Lung (tissue), 12 donors: ENCODE data around the gene NRM. TPM values are rescaled to one million over a fixed set of nuclear protein-coding genes. Genes with fewer than 3 reads are reported as not detected.

Experiments used
- ATAC-seq: fragments of 200-7000 bp; cut with Tn5 transposase; one replicate; pipeline ENCODE4 v1.9.1; 2020; ENCODE audit warnings: moderate number of reproducible peaks; ENCODE audit not compliant: insufficient read depth, low FRiP score
- DNase-seq, 3 donors: peaks; one replicate each; pipeline ENCODE4 v3.0.0-alpha.2; 2013 to 2017
- H3K27ac ChIP-seq, 2 donors: one replicate each; pipeline ENCODE4 v1.5.1; 2013; ENCODE audit warnings: mild to moderate bottlenecking in 2 of 2, moderate library complexity in 2 of 2, control low read depth in 1 of 2, inconsistent platforms in 1 of 2, low read depth in 1 of 2, low read length in 1 of 2
- H3K27me3 ChIP-seq, 3 donors: one replicate each; pipeline ENCODE4 v1.5.1; 2013; ENCODE audit warnings: low read length in 2 of 3; ENCODE audit not compliant: control insufficient read depth in 3 of 3, insufficient read depth in 3 of 3
- H3K36me3 ChIP-seq, 4 donors: one replicate each; pipeline ENCODE4 v1.5.1; 2013; ENCODE audit warnings: low read length in 4 of 4, mild to moderate bottlenecking in 1 of 4, moderate library complexity in 1 of 4; ENCODE audit not compliant: control insufficient read depth in 4 of 4, insufficient read depth in 4 of 4
- H3K4me1 ChIP-seq, 5 donors: one replicate each; pipeline ENCODE4 v1.5.1; 2013; ENCODE audit warnings: low read length in 5 of 5, mild to moderate bottlenecking in 2 of 5, moderate library complexity in 1 of 5; ENCODE audit not compliant: control insufficient read depth in 5 of 5, insufficient read depth in 5 of 5
- H3K4me3 ChIP-seq: one replicate; pipeline ENCODE4 v1.5.1; 2013; ENCODE audit warnings: mild to moderate bottlenecking, control low read depth, moderate library complexity
- H3K9ac ChIP-seq, 2 donors: one replicate each; pipeline ENCODE4 v1.5.1; 2013; ENCODE audit warnings: low read length in 2 of 2, control low read depth in 1 of 2; ENCODE audit not compliant: insufficient read depth in 1 of 2
- H3K9me3 ChIP-seq, 4 donors: one replicate each; pipeline ENCODE4 v1.5.1; 2013; ENCODE audit warnings: low read length in 3 of 4, mild to moderate bottlenecking in 1 of 4, moderate library complexity in 1 of 4; ENCODE audit not compliant: control insufficient read depth in 4 of 4, insufficient read depth in 3 of 4
- WGBS, 2 donors: extraction: QIAGEN DNeasy Blood & Tissue Kit; methylation state at CpG; one replicate each; pipeline ENCODE4 v1.1.7; 2013; 5-methylcytosine and 5-hydroxymethylcytosine counted together
- polyA plus RNA-seq, 2 donors: library from polyadenylated mRNA; stranded (reverse); fragments of 200-250 nt; gene quantifications; one replicate each; pipeline ENCODE4 v1.2.1, GENCODE V29; 2013
- total RNA-seq, 2 donors: library from RNA; depleted of rRNA in 1 of 2; stranded (reverse); fragments of >200 nt in 1 of 2; gene quantifications; one replicate each; pipeline ENCODE4 v1.2.1, GENCODE V29; 2014 to 2021
- TF ChIP-seq, protein P1 (sequence below): IDR thresholded peaks from 2 replicates; pipeline ENCODE4 v1.5.1; 2012; ENCODE audit warnings: mild to moderate bottlenecking; ENCODE audit errors: control extremely low read depth, extremely low read depth
- donor health status: control.
- donor health status: control.
- donor health status: Bipolar disorder and iron deficiency.
- donor health status: healthy.
- donor health status: DM: yes; HTN: yes; CAD: no.

The NRM gene
- total and polyA plus RNA-seq, 4 donors = 5.1 to 18.7 (median 15.9) TPM

DNA sequence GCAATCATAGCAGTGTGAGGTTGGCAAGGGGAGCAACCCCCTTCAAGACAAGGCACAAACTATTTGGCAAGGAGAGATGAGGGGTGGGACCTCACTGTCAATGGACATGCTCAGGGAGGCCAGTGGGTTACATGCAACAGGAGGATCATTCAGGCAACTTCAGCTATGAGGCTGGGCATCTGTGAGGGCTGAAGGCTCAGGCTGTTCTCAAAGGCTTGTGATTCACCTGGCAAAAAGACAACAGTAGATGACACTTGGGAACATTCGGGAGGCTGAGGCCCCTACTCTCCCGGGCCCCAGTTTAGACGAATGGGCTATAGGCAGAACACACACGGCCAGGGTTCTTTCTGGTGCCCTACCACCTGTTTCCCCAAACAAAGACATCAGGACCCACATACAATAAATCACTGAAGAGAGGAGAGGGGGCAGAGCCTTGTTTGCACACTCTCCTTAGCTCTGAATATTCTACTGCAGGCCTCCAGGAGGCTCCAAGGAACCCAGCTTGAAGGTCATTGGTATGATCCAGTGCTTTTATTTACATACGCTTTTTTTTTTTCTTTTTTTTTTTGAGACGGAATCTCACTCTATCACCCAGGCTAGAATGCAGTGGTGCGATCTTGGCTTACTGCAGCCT lies 37.3 kb upstream of the NRM start:
- H3K27ac ChIP-seq = peak overlapping the region in 1 of 2 donors; percentile 57
- DNase-seq (no peak), ATAC-seq (no peak)
- no peak overlapping the region for H3K4me3 ChIP-seq
- no peak overlapping the region for H3K9ac ChIP-seq
- H3K27me3 ChIP-seq = no peaks in the 10 kb centered on the region
- no peaks in the 10 kb centered on the region for H3K9me3 ChIP-seq
- WGBS, 2 donors = 63 to 66% methylated on average over 7 of the region's 7 CpGs
- TF ChIP-seq, protein P1, sequence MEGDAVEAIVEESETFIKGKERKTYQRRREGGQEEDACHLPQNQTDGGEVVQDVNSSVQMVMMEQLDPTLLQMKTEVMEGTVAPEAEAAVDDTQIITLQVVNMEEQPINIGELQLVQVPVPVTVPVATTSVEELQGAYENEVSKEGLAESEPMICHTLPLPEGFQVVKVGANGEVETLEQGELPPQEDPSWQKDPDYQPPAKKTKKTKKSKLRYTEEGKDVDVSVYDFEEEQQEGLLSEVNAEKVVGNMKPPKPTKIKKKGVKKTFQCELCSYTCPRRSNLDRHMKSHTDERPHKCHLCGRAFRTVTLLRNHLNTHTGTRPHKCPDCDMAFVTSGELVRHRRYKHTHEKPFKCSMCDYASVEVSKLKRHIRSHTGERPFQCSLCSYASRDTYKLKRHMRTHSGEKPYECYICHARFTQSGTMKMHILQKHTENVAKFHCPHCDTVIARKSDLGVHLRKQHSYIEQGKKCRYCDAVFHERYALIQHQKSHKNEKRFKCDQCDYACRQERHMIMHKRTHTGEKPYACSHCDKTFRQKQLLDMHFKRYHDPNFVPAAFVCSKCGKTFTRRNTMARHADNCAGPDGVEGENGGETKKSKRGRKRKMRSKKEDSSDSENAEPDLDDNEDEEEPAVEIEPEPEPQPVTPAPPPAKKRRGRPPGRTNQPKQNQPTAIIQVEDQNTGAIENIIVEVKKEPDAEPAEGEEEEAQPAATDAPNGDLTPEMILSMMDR = no peak
- peaks cover 0 to 12% (median 2%) of the 10 kb centered on the region in 5 donors for H3K4me1 ChIP-seq
- peaks cover 8 to 69% (median 50%) of the 10 kb centered on the region in 4 donors for H3K36me3 ChIP-seq

DNA sequence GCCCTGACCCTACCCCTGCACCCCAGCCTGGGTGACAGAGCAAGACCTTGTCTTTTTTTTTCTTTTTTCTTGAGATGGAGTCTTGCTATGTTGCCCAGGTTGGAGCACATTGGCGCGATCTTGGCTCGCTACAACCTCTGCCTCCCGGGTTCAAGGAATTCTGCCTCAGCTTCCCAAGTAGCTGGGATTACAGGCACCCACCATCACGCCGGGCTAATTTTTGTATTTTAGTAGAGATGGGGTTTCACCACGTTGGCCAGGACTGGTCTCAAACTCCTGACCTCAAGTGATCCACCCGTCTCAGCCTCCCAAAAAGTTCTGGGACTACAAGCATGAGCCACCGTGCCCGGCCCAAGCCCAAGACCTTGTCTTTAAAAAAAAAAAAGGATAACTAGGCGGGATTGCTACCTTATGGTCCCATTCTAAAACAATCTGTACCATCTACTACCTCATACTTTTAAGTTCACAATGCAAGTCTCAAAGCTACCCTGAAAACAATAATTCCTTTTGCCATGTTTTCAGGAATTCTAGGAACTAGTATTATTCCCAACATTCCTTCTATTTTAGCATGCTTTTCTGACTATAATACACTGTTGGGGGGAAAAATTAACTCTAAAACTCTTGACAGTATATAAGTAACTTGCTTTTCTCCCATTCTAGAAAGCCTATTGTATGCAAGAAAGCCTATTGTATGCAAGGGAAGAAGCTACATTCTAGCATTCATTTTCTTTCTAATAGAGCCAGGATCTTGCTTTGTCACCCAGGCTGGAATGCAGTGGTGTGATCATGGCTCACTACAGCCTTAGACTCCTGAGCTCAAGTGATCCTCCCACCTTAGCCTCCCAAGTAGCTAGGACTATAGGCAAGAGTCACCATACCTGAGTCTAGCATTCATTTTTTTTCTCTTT lies 36.0 kb upstream of the NRM start:
- H3K4me1 ChIP-seq = peaks cover 0 to 24% (median 6%) of the 10 kb centered on the region in 5 donors
- H3K4me3 ChIP-seq = no peak overlapping the region
- no peaks in the 10 kb centered on the region for H3K9me3 ChIP-seq
- no peaks in the 10 kb centered on the region for H3K27me3 ChIP-seq
- WGBS, 2 donors = 92% methylated on average over 11 of the region's 11 CpGs
- TF ChIP-seq, protein P1 = no peak
- ATAC-seq = no peak
- H3K36me3 ChIP-seq = peaks cover 6 to 67% (median 51%) of the 10 kb centered on the region in 4 donors
- no peak overlapping the region for H3K9ac ChIP-seq
- no peak for DNase-seq
- peak overlapping the region in 1 of 2 donors; percentile 38 for H3K27ac ChIP-seq

DNA sequence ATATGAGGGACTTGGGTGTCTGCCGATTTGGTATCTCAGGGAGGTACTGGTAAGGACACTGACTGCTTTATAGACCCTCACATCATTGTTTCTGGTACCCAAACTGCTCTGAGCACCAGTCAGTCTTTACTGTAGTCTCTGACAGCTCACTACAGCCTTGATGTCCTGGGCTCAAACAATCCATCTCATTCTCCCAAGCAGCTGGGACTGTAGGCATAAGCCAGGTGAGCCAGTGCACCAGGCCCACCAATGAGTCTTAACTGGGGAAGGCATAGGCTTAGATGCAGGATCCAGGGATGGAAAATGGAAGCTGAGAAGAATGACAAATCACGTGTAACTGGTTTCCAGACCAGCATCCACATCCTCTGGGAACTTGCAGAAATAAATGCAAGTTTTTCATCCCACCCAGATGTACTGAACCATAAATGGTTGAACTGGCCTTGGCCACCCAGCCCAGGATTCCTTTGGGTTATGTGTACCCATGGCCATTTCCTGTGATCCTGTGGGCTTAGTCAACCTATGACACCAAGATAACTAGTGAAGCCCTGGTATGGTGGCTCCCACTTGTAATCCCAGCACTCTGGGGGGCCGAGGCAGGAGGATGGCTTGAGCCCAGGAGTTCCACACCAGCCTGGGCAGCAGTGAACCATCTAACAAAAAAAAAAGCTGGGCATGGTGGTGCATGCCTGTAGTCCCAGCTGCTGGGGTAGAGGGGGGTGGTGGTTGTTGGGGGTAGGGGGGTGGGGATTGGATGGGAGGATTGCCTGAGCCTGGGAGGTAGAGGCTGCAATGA lies 35.1 kb upstream of the NRM start:
- Histone ChIP-seq H3K27ac (no peak overlapping the region), H3K9ac (no peak overlapping the region), H3K4me1 (peaks cover 0 to 25% (median 6%) of the 10 kb centered on the region in 5 donors), H3K36me3 (peaks cover 6 to 67% (median 52%) of the 10 kb centered on the region in 4 donors), H3K4me3 (no peak overlapping the region), H3K27me3 (no peaks in the 10 kb centered on the region), H3K9me3 (no peaks in the 10 kb centered on the region)
- TF ChIP-seq, protein P1 = no peak
- WGBS, 2 donors = 65 to 70% methylated on average over 3 of the region's 3 CpGs
- ATAC-seq (no peak), DNase-seq (peak in 1 of 3 donors; percentile 38)
